Tibial nerve (tissue), 4 donors: ENCODE measurements around the gene ST13. TPM values are rescaled to one million over a fixed set of nuclear protein-coding genes. Genes with fewer than 3 reads are reported as not detected.
"Not testable (repeated sequence)": the region's sequence is repeated elsewhere in the genome, so short reads cannot be mapped to it uniquely, and the experiment has no call there.

ENCODE experiments used
- DNase-seq, 2 donors: peaks; one replicate each; pipeline ENCODE4 v3.0.0-alpha.2; 2019; ENCODE audit warnings: low spot score in 2 of 2
- H3K27ac ChIP-seq, 4 donors: fragments of 200-600 bp; sonication (generic) in 3 of 4; one replicate each; pipeline ENCODE4 v1.5.1; 2017 to 2019; ENCODE audit warnings: mild to moderate bottlenecking in 1 of 4
- H3K27me3 ChIP-seq, 2 donors: fragments of 200-600 bp; sonication (generic) in 1 of 2; one replicate each; pipeline versions ENCODE4 v1.5.1 to v1.6.0; 2017 to 2019
- H3K36me3 ChIP-seq, 3 donors: fragments of 200-600 bp; sonication (generic); one replicate each; pipeline ENCODE4 v1.5.1; 2018 to 2019
- H3K4me1 ChIP-seq, 4 donors: fragments of 200-600 bp; sonication (generic) in 3 of 4; one replicate each; pipeline ENCODE4 v1.5.1; 2017 to 2019
- H3K4me3 ChIP-seq, 4 donors: fragments of 200-600 bp; sonication (generic) in 3 of 4; one replicate each; pipeline ENCODE4 v1.5.1; 2017 to 2019; ENCODE audit warnings: mild to moderate bottlenecking in 1 of 4, moderate library complexity in 1 of 4
- H3K9me3 ChIP-seq, 4 donors: fragments of 200-600 bp; sonication (generic) in 3 of 4; one replicate each; pipeline ENCODE4 v1.5.1; 2017 to 2019
- CTCF ChIP-seq, 5 experiments: fragments of 200-600 bp in 3 of 5; fragments of 450-650 bp in 2 of 5; sonication (generic) in 3 of 5; IDR thresholded peaks; one replicate each; pipeline ENCODE4 v1.5.1; 2016 to 2019; ENCODE audit warnings: antibody characterized with exemption in 5 of 5, mild to moderate bottlenecking in 3 of 5, moderate library complexity in 2 of 5
- EP300 ChIP-seq, 2 donors: sonication (generic); formaldehyde crosslinking; IDR thresholded peaks; one replicate each; pipeline ENCODE4 v1.6.1; 2017; ENCODE audit warnings: antibody characterized with exemption in 2 of 2, mild to moderate bottlenecking in 1 of 2
- POLR2A ChIP-seq, 2 donors: fragments of 450-650 bp; IDR thresholded peaks; one replicate each; pipeline ENCODE4 v1.6.1; 2017; ENCODE audit warnings: antibody characterized with exemption in 2 of 2, mild to moderate bottlenecking in 2 of 2, moderate library complexity in 2 of 2
- WGBS, 2 donors: methylation state at CpG; one replicate each; pipeline ENCODE4 v1.1.5; 2018; 5-methylcytosine and 5-hydroxymethylcytosine counted together
- total RNA-seq, 4 donors: library from RNA; depleted of rRNA; stranded (reverse); fragments of >200 nt; gene quantifications; one replicate each; pipeline ENCODE4 v1.1.0, GENCODE V29; 2016

The ST13 gene
- total RNA-seq, 4 donors from 2014 or later: 96.9 to 142 (median 114) TPM

- 74 to 81% methylated on average over 7 of the region's 7 CpGs for WGBS, 2 donors
- DNase-seq: no peak
- no peaks in the 10 kb centered on the region for H3K27me3 ChIP-seq
- no peaks in the 10 kb centered on the region for H3K4me1 ChIP-seq
- H3K9me3 ChIP-seq: no peaks in the 10 kb centered on the region
- H3K36me3 ChIP-seq: peaks cover 0 to 95% (median 6%) of the 10 kb centered on the region in 3 donors
- no peak for TF ChIP-seq CTCF (IDR thresholded peaks at IDR 0.05)
- TF ChIP-seq POLR2A (IDR thresholded peaks at IDR 0.05): no peak
- no peak for TF ChIP-seq EP300 (IDR thresholded peaks at IDR 0.05)
- no peak overlapping the region for H3K4me3 ChIP-seq
- H3K27ac ChIP-seq: no peak overlapping the region
Observed at GRCh38 chr22:40826984-40827741, 29.3 kb downstream of the ST13 start.

- H3K36me3 ChIP-seq: peaks cover 0 to 87% (median 0%) of the 10 kb centered on the region in 3 donors
- H3K4me3 ChIP-seq, H3K27me3 ChIP-seq, H3K4me1 ChIP-seq, H3K9me3 ChIP-seq, H3K27ac ChIP-seq, DNase-seq: not testable (repeated sequence)
- 92 to 94% methylated on average over 2 of the region's 2 CpGs for WGBS, 2 donors
Observed at GRCh38 chr22:40826292-40826691, 30.1 kb downstream of the ST13 start.

GRCh38 chr22:40823426-40823825 lies 33.0 kb downstream of the ST13 start:
- WGBS, 2 donors: 79 to 80% methylated on average over 1 of the region's 1 CpG
- H3K4me3 ChIP-seq: no peak overlapping the region
- TF ChIP-seq POLR2A (IDR thresholded peaks at IDR 0.05): no peak
- no peak for TF ChIP-seq EP300 (IDR thresholded peaks at IDR 0.05)
- TF ChIP-seq CTCF (IDR thresholded peaks at IDR 0.05): no peak
- H3K27me3 ChIP-seq: no peaks in the 10 kb centered on the region
- H3K36me3 ChIP-seq: peaks cover 0 to 59% (median 0%) of the 10 kb centered on the region in 3 donors
- H3K4me1 ChIP-seq: peaks cover 0 to 15% (median 5%) of the 10 kb centered on the region in 4 donors
- no peak overlapping the region for H3K27ac ChIP-seq
- H3K9me3 ChIP-seq: no peaks in the 10 kb centered on the region
- DNase-seq: no peak

GRCh38 chr22:40819599-40820140 lies 36.8 kb downstream of the ST13 start:
- Histone ChIP-seq H3K9me3 (no peaks in the 10 kb centered on the region), H3K36me3 (peaks cover 0 to 23% (median 0%) of the 10 kb centered on the region in 3 donors), H3K4me3 (peak overlapping the region; percentile 90 to 98 (median 95)), H3K27ac (peak overlapping the region; percentile 78 to 93 (median 85)), H3K4me1 (peaks cover 7 to 38% (median 17%) of the 10 kb centered on the region in 4 donors), H3K27me3 (no peaks in the 10 kb centered on the region)
- TF ChIP-seq CTCF (IDR thresholded peaks at IDR 0.05): peak in 1 of 5 experiments; percentile 15
- no peak for TF ChIP-seq EP300 (IDR thresholded peaks at IDR 0.05)
- WGBS, 2 donors: 3 to 4% methylated on average over 4 of the region's 4 CpGs
- no peak for DNase-seq

DNA sequence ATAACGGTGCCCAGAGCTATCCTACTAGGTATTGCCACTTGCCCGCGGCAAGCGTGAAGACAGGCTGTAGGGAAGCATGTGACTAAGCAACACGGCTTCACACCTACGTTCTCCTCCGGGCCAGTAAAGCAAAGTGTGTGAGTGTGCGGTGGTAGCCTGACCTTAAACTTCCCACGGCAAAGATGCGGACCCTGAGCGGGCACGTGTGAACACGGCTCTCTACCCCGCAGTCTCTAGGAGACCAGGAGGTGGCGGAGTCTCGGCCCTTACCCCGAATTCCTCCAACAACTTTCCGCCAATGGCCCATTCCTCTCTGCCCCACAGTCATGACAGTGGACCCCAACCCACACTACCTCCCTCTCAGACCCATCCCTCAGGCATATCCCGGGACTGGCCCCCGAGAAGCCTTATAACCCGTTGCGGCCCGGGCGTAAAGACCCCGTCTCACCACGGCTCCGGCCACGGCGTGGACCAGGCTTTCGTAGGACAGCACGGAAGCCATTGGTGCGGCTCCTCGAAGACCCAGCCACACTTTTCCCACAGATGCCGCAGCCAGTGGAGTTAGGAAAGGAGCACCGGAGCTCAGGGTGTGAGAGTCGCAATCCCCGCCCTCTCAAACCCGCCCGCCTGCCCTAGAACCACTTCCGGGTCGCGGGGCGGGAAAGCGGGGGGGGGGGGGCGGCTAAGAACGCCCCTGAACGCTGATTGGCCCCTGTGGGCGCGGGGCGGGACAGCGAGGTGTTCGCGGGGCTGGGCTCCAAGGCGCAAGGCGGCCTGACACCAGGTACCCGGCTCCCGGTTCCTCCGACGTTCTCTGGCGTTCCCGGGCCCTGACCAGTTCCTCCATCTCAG lies 37.5 kb downstream of the ST13 start, which contains the start of gene SLC25A17:
Gene SLC25A17 (minus strand): TSS at position 600 of the 852 bp plus-strand sequence. CDS start 98 bp downstream, at position 502.
- H3K4me1 ChIP-seq: peaks cover 7 to 38% (median 17%) of the 10 kb centered on the region in 4 donors
- peak; percentile 78 to 84 for DNase-seq
- H3K36me3 ChIP-seq: peaks cover 0 to 16% (median 0%) of the 10 kb centered on the region in 3 donors
- H3K4me3 ChIP-seq: peak within 1 kb of the TSS; percentile 90 to 98 (median 95)
- WGBS, 2 donors: 1% methylated on average over 44 to 57 of the region's 61 CpGs
- H3K27me3 ChIP-seq: no peaks in the 10 kb centered on the region
- peak within 1 kb of the TSS; percentile 78 to 93 (median 85) for H3K27ac ChIP-seq
- no peaks in the 10 kb centered on the region for H3K9me3 ChIP-seq
- peak in 1 of 2 donors; percentile 84 for TF ChIP-seq EP300 (IDR thresholded peaks at IDR 0.05)
- peak; percentile 20 to 62 (median 37) for TF ChIP-seq CTCF (IDR thresholded peaks at IDR 0.05)
- peak; percentile 32 to 66 for TF ChIP-seq POLR2A (IDR thresholded peaks at IDR 0.05)
